Measurements from ENCODE around the gene GTF2A2.

Gene GTF2A2

DNA sequence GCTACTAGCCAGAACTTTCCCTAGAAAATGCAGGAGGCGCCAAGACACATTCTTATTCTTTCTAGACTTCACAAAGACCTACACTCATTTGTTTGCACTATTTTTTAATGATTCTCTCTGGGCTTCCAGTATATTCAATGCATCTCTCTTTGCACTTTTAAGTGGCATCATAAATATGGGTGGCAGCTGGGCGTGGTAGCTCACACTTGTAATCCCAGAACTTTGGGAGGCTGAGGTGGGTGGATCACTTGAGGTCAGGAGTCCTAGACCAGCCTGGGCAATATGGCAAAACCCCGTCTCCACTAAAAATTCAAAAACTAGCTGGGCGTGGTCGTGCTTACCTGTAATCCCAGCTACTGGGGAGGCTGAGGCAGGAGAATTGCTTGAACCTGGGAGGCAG is 51.3 kb downstream of the GTF2A2 start:
- TF ChIP-seq, protein P1, sequence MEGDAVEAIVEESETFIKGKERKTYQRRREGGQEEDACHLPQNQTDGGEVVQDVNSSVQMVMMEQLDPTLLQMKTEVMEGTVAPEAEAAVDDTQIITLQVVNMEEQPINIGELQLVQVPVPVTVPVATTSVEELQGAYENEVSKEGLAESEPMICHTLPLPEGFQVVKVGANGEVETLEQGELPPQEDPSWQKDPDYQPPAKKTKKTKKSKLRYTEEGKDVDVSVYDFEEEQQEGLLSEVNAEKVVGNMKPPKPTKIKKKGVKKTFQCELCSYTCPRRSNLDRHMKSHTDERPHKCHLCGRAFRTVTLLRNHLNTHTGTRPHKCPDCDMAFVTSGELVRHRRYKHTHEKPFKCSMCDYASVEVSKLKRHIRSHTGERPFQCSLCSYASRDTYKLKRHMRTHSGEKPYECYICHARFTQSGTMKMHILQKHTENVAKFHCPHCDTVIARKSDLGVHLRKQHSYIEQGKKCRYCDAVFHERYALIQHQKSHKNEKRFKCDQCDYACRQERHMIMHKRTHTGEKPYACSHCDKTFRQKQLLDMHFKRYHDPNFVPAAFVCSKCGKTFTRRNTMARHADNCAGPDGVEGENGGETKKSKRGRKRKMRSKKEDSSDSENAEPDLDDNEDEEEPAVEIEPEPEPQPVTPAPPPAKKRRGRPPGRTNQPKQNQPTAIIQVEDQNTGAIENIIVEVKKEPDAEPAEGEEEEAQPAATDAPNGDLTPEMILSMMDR (conservative IDR thresholded peaks at IDR 0.05) = no peak
- no peak for TF ChIP-seq ZFX (IDR thresholded peaks at IDR 0.05)
- no peak overlapping the region for H3K27ac ChIP-seq

DNA sequence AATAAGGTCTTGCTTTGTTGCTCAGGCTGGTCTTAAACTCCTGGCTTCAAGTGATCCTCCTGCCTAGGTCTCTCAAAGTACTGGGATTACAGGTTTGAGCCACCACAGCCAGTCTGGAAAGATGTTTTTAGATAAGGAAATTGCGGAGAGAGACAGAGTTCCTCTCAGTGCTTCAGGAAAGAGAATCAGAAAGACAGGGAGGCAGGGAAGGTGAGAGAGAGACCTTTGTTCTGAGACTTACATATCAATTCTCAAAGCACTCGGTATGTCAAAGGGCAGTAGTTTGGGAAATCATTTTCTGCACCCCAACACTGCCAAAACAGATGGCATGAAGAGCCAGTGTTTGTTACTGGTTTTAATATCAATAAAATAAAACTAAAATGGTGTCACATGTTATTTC is 58.9 kb downstream of the GTF2A2 start:
- TF ChIP-seq, protein P1 (conservative IDR thresholded peaks at IDR 0.05) = no peak
- TF ChIP-seq ZFX (IDR thresholded peaks at IDR 0.05) = no peak

DNA sequence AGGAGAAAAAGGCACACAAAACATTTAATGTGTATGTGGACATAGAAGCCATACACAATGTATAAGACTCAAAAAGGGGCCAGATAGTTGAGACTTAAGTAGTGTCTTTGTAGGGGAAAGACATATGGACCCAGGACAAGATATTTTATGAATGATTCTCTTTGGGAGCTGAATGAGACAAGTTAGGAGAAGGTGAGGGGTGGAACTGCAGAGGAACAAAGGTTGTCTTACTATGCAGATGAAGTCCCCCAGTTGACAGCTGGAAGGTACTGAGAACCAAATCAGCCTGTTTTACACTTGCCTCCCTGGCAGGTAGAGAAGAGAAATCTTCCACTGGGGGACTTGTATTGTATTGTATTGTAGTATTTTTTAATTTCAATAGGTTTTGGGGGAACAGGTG is 60.7 kb downstream of the GTF2A2 start:
- no peak overlapping the region for H3K27ac ChIP-seq
- TF ChIP-seq, protein P1 (conservative IDR thresholded peaks at IDR 0.05) = no peak
- no peak for TF ChIP-seq ZFX (IDR thresholded peaks at IDR 0.05)

More for the DNA sequence above, 58.9 kb downstream of the GTF2A2 start:
- no peak overlapping the region for H3K27ac ChIP-seq

DNA sequence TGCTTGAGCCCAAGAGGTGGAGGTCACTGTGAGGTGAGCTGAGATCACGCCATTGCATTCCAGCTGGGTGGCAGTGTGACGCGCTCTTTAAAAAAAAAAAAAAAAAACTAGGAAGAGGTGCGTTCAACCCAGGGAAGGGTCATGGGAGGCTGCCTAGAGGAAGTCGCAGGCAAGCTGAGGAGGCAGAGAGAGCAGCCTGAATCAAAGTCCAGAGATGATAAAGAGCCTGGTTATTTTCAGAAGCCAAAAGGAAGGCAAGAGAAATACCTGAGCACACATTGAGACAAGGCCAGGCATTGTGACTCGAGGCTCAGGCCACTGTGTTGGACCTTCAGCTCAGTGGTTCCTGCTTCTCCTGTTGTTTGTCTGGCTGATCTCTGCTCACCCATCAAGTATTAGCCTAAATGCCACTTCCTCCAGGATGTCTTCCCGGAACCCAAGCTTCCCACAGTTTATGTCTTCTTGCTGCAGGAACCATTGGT is 61.8 kb downstream of the GTF2A2 start:
- TF ChIP-seq, protein P1 (conservative IDR thresholded peaks at IDR 0.05) = no peak
- no peak for TF ChIP-seq ZFX (IDR thresholded peaks at IDR 0.05)
- no peak overlapping the region for H3K27ac ChIP-seq

DNA sequence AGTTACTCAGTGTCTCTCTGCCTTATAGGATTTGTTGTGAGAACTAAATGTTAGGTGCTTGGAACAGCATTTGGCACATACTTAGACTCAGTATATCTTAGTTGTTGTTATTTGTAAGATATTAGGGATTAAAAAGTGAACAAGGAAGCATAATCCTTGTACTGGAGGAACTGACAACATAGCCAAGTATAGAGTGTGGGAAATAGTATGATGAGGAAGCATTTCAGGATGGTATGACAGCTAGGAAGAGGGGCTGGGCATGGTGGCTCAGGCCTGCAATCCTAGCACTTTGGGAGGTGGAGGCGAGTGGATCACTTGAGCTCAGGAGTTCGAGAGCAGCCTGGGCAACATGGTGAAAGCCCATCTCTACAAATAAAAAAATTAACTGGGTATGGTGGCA is 62.3 kb downstream of the GTF2A2 start:
- H3K27ac ChIP-seq = no peak overlapping the region
- TF ChIP-seq, protein P1 (conservative IDR thresholded peaks at IDR 0.05) = no peak
- TF ChIP-seq ZFX (IDR thresholded peaks at IDR 0.05) = no peak

DNA sequence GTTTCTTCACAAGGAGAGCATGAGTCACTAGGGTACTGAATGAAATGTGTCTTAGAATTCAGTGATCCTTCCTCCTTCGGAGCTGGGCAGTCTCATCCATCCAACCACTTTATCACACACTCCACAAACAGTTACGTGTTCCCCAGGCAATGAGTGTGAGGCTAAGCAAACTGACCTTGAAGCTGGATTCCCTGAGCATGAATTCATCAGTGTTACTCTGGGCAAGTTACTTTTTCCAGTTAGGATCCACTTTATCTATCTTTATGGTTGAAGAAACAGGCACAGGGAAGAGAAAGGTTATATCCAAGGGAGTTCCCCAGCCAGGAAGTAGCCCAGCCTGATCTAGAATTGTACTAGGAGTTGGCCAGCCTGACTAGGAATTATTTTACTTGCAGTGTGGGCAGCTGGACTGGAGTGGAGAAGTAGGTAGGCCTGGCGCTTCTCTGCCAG is 62.8 kb downstream of the GTF2A2 start:
- H3K27ac ChIP-seq = no peak overlapping the region
- TF ChIP-seq, protein P1 (conservative IDR thresholded peaks at IDR 0.05) = no peak
- no peak for TF ChIP-seq ZFX (IDR thresholded peaks at IDR 0.05)

DNA sequence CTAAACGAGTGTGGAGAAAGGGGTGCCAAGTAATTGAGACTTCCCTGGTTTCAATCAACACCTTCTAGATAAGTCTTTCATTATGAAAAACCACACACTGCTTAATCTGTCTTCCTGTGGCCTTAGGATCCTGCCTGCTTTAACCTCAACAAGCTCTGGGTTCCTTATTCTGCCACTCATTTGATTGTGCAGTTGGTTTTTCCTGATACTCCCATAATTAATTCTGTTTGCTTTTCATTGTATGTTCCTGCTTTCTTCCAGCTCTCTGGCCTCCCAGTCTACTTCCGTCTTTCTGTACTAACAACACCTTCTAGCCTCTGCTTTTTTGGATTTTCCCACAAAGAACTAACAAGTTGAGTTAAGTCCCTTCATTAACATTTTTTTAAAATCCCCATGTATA is 66.0 kb downstream of the GTF2A2 start:
- TF ChIP-seq ZFX (IDR thresholded peaks at IDR 0.05) = no peak
- TF ChIP-seq, protein P1 (conservative IDR thresholded peaks at IDR 0.05) = no peak
- H3K27ac ChIP-seq = peak overlapping the region; percentile 41; the same call in 1 of the 2 replicates

All from C4-2B (cell line).